ENCODE data around the gene RRH. TPM values are rescaled to one million over a fixed set of nuclear protein-coding genes. Genes with fewer than 3 reads are reported as not detected.
"Not testable (repeated sequence)": the region's sequence is repeated elsewhere in the genome, so short reads cannot be mapped to it uniquely, and the experiment has no call there.

The RRH gene, protein sequence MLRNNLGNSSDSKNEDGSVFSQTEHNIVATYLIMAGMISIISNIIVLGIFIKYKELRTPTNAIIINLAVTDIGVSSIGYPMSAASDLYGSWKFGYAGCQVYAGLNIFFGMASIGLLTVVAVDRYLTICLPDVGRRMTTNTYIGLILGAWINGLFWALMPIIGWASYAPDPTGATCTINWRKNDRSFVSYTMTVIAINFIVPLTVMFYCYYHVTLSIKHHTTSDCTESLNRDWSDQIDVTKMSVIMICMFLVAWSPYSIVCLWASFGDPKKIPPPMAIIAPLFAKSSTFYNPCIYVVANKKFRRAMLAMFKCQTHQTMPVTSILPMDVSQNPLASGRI
- not detected for total RNA-seq
- long read RNA-seq: 0 reads

GRCh38 chr4:109827672-109828071 lies at the start of gene RRH:
Gene RRH, plus strand, starts transcription at chr4:109827972. Its CDS starts 56 bp downstream, at chr4:109828028.
- DNase-seq (no peak), ATAC-seq (ENCODE audit: poor library complexity) (no peak)
- intact Hi-C loops (cut with DNase I): no loop called here

DNA sequence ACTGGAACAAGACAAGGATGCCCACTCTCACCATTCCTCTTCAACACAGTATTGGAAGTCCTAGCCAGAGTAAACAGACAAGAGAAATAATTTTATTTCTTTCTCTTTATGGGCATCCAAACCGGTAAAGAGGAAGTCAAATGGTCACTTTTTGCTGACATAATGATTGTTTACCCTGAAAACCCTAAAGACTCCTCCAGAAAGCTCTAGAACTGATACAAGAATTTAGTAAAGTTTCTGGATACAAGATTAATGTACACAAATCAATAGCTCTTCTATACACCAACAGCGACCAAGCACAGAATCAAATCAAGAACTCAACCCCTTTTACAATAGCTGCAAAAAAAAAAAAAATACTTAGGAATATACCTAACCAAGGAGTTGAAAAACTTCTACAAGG lies 45.7 kb upstream of the RRH start:
- ATAC-seq (ENCODE audit: poor library complexity); DNase-seq; intact Hi-C loops (cut with DNase I): not testable (repeated sequence)

GRCh38 chr4:109786846-109787245 lies 40.9 kb upstream of the RRH start:
- intact Hi-C loops (cut with DNase I): no loop called here
- DNase-seq (no peak), ATAC-seq (ENCODE audit: poor library complexity) (no peak)

DNA sequence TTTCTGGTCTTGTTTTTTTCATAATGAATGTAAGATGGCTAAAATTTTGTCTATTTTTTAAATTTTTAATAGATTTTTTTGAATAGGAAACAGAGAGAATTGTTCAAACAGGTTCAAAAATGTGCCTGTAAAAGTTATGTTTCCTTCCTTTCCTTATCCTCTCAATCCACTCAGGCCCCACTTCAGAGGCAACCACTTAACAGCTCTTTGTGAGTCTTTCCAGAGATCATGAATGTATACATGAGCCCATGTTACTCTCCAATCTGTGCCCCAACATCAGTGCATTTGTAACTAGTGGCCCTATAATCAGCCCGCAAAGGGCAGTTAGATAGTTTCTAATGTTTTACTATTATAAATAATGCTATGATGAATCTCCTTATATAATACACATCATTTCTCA lies 40.0 kb upstream of the RRH start:
- ATAC-seq (ENCODE audit: poor library complexity) (no peak), DNase-seq (no peak)
- intact Hi-C loops (cut with DNase I): no loop called here

- ATAC-seq (ENCODE audit: poor library complexity): no peak
- intact Hi-C loops (cut with DNase I): no loop called here
- DNase-seq: no peak
These were observed 32.7 kb upstream of the RRH start for GRCh38 chr4:109795059-109795458.

DNA sequence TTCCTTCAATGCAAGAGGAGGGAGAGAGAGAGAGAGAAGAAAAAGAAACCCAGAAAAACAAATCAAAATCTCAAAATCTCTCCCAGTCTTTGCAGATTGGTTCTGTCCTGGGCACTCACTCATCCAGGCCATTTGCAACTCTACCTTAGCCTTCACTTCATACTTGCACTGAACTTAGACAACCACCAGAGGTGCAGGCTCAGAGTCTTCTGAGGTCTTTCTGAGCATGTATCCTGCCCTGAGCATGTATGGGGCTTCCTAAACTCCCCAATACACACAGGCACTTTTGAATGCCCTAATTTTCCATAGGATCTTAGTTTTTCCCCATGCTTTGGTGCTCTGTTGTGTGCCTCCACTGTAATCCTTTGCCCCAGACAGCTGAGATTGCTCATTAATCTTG lies 28.9 kb upstream of the RRH start:
- DNase-seq (no peak), ATAC-seq (ENCODE audit: poor library complexity) (no peak)
- intact Hi-C loops (cut with DNase I): no loop called here

- intact Hi-C loops (cut with DNase I): no loop called here
- DNase-seq (no peak), ATAC-seq (ENCODE audit: poor library complexity) (no peak)
These were observed 26.5 kb upstream of the RRH start for GRCh38 chr4:109801099-109801789.

DNA sequence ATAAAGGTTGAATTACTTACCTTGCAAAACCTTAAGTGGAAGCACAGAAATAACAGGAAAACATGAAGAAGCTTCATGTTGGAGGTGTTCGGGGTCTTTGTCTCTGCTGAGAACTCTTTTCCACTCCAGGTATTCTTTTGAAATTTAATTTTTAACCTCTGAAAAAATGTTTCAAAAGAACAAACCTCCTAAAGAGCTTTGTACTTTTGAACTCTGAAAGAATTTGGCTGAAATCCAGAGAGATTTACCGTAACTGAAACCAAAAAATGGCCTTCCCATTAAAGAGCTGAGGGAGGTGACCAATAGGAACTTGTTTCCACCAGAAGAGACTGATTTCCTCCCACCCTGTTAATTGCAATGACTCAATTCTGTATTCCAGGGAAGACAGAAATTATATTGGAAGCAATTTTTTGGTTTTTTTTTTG lies 25.9 kb upstream of the RRH start, which contains the start of gene CFI:
CFI (minus strand) TSS at position 105 of the 425 bp plus-strand sequence; CDS start at position 77, 28 bp downstream.
- ATAC-seq (ENCODE audit: poor library complexity) (peak; percentile 52), DNase-seq (no peak)
- intact Hi-C loops (cut with DNase I): no loop called here

- intact Hi-C loops (cut with DNase I): no loop called here
- ATAC-seq (ENCODE audit: poor library complexity) (peak; percentile 59), DNase-seq (no peak)
These were observed 23.7 kb upstream of the RRH start for GRCh38 chr4:109803924-109804571.

GRCh38 chr4:109809655-109810054 lies 18.1 kb upstream of the RRH start:
- intact Hi-C loops (cut with DNase I): no loop called here
- ATAC-seq (ENCODE audit: poor library complexity) (no peak), DNase-seq (no peak)

- intact Hi-C loops (cut with DNase I): no loop called here
- no peak for DNase-seq
- ATAC-seq (ENCODE audit: poor library complexity): no peak
These were observed 17.0 kb upstream of the RRH start for GRCh38 chr4:109810552-109811387.

- DNase-seq: no peak
- ATAC-seq (ENCODE audit: poor library complexity): no peak
- intact Hi-C loops (cut with DNase I): no loop called here
These were observed 16.1 kb upstream of the RRH start for GRCh38 chr4:109811707-109812106.

GRCh38 chr4:109815151-109816081 lies 12.4 kb upstream of the RRH start, which contains the start of gene GAR1:
Gene GAR1, plus strand, starts transcription at chr4:109815762. Its CDS starts 403 bp downstream, at chr4:109816165.
- ATAC-seq (ENCODE audit: poor library complexity) (peak; percentile 100), DNase-seq (peak; percentile 94)
- intact Hi-C loops (cut with DNase I): loop anchor here (5.0 kb wide), 2 partner anchors 113 to 393 kb away; partner anchors contain the start of gene CASP6

DNA sequence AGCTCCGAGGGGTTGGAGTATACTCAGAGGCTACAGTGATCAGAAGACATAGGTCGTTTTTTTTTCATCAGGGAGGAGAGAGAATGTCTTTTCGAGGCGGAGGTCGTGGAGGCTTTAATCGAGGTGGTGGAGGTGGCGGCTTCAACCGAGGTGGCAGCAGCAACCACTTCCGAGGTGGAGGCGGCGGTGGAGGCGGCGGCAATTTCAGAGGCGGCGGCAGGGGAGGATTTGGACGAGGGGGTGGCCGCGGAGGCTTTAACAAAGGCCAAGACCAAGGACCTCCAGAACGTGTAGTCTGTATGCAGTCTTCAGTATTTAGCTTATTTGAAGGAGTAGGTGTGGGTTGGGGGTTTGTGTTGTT lies 11.7 kb upstream of the RRH start:
- no peak for ATAC-seq (ENCODE audit: poor library complexity)
- DNase-seq: no peak
- intact Hi-C loops (cut with DNase I): loop anchor here (5.0 kb wide), 2 partner anchors 114 to 394 kb away; partner anchors contain the start of gene CASP6

DNA sequence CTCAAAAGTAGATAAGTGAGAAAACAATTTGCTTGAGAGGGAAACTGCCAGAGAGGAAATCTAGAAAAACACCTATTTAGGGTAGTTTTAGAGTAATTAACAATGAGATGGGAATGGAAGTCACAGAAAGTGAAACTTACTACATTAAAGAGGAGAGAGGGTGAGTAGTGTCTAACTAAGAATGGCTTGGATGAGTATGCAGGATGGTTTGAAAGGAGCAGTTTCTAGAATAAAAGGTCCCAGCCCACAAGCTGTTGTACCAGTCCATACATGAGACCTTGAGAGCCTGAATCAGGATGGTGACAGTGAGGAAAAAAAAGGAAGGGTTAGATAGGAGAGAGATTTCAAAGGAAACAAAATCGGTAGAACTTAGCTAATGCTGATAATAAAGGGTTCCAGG lies 10.9 kb upstream of the RRH start:
- ATAC-seq (ENCODE audit: poor library complexity) (no peak), DNase-seq (no peak)
- intact Hi-C loops (cut with DNase I): loop anchor here (5.0 kb wide), 2 partner anchors 115 to 395 kb away; partner anchors contain the start of gene CASP6

DNA sequence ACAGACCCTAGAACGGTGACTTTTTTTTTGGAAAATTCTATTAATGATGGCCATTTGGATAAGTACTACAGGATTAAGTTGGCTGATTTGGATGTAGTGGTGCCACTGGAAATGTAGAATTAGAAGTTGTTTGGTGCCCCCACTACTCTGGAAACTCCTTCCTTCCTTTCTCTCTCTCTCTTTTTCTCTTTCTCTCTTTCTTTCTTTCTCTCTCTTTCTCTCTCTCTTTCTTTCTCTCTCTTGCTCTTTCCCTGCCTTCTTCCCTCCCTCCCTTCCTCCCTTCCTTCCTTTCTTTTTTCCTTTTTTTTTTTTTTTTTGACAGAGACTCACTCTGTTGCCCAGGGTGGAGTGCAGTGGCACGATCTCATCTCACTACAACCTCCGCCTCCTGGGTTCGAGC lies 9.5 kb upstream of the RRH start:
- intact Hi-C loops (cut with DNase I): loop anchor here (5.0 kb wide), 2 partner anchors 116 to 396 kb away; partner anchors contain the start of gene CASP6
- DNase-seq (no peak), ATAC-seq (ENCODE audit: poor library complexity) (no peak)

DNA sequence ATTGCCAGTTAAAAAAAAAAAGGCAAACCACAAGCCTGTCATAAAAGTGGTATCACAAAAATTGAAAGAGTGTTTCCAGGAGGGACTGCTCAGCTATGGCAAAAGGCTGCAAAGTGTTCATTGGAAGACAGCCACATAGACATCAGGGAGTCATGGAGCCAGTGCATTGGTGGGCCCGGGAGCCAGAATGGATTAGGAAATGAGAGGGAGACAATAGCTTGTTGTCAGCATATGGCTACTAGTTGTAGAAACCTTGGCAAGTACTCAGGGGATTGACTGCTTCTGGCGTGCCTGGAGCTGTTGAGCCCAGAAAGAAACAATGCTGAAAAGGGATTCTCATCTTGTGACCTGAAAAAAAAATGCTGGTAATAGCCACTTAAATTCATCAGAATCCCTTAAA lies 7.2 kb upstream of the RRH start:
- intact Hi-C loops (cut with DNase I): no loop called here
- ATAC-seq (ENCODE audit: poor library complexity) (no peak), DNase-seq (no peak)
